Stimulated activated naive CD8-positive, alpha-beta T cell treated with anti-CD3 and anti-CD28 coated beads, Interleukin-15, Interleukin-2, amounts not matched to agents 100 ng/mL and 50 ng/mL, for 24 hours (primary cell): ENCODE measurements around the gene STARD10.
A peak's percentile ranks its signal among the peaks of the same experiment; 100 is the strongest.

ENCODE experiments used
- H3K27ac Mint-ChIP-seq: one replicate; pipeline ENCODE4 v1.8.0; 2021; ENCODE audit warnings: mild to moderate bottlenecking, mixed read lengths
- H3K27me3 Mint-ChIP-seq: one replicate; pipeline ENCODE4 v1.8.0; 2021; ENCODE audit warnings: mixed read lengths
- H3K36me3 Mint-ChIP-seq: one replicate; pipeline ENCODE4 v1.8.0; 2021; ENCODE audit warnings: low read depth, mixed read lengths
- H3K4me1 Mint-ChIP-seq: one replicate; pipeline ENCODE4 v1.8.0; 2021; ENCODE audit warnings: low read depth, mixed read lengths
- H3K4me3 Mint-ChIP-seq: one replicate; pipeline ENCODE4 v1.8.0; 2021; ENCODE audit warnings: mild to moderate bottlenecking, mixed read lengths
- H3K9me3 Mint-ChIP-seq: one replicate; pipeline ENCODE4 v1.8.0; 2021; ENCODE audit warnings: mixed read lengths

The STARD10 gene

DNA sequence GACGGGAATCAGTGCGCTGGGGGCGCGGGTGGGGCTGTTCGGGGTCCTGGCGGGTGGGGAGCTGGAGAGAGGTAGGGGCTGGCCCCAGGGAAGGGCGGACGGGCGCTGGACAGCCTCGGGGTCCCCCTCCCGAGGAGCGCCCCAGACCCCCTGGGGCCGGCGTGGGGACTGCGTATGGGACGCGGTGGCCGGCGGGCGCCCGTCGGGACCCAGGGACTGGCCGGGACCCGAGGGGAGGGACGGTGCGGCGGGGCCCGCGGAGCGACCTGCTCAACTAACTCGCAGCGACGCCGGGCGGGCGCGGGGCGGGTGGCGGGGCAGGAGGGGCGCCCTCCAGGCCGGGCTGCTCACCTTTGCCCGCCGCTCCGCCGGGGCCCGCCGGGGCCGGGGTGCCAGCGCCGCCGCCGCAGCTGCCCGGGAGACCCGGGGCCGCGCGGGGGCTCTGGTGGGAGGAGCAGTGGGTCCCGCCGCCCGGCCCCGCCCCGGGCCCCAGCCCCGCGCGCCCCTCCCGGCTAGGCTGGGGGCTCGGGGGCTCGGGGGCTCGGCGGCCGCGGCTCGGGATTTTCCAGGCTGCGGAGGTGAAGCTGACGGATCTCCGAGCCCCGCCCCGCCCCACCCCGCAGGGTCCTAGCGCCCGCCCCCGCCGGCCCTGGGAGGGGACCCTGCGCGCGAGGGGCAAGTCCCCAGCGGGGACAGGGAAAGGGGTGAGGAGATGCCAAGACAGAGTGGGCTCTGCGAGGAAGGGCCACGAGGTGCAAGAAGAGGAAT lies 12.3 kb downstream of the STARD10 start:
- no peaks in the 10 kb centered on the region for H3K36me3 Mint-ChIP-seq
- H3K4me3 Mint-ChIP-seq, result peak overlapping the region; percentile 60
- no peaks in the 10 kb centered on the region for H3K27me3 Mint-ChIP-seq
- no peaks in the 10 kb centered on the region for H3K9me3 Mint-ChIP-seq
- no peak overlapping the region for H3K27ac Mint-ChIP-seq
- peaks cover 19% of the 10 kb centered on the region for H3K4me1 Mint-ChIP-seq

DNA sequence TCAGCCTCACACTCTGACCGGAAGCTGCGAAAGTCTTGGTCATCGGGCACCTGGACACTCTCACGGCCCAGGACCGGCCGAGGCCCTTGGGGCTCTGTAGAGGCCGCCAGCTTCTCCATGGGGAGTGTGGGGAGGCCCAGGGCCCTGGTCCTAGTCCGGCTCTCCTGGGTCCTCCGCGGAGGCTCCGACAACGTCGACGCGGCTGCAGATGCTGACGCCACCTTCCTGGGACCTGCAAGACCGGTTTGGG lies 12.9 kb downstream of the STARD10 start:
- H3K27ac Mint-ChIP-seq, result no peak overlapping the region
- no peaks in the 10 kb centered on the region for H3K27me3 Mint-ChIP-seq
- H3K36me3 Mint-ChIP-seq, result no peaks in the 10 kb centered on the region
- H3K4me3 Mint-ChIP-seq, result peak overlapping the region; percentile 48
- H3K9me3 Mint-ChIP-seq, result no peaks in the 10 kb centered on the region
- H3K4me1 Mint-ChIP-seq, result peaks cover 18% of the 10 kb centered on the region

DNA sequence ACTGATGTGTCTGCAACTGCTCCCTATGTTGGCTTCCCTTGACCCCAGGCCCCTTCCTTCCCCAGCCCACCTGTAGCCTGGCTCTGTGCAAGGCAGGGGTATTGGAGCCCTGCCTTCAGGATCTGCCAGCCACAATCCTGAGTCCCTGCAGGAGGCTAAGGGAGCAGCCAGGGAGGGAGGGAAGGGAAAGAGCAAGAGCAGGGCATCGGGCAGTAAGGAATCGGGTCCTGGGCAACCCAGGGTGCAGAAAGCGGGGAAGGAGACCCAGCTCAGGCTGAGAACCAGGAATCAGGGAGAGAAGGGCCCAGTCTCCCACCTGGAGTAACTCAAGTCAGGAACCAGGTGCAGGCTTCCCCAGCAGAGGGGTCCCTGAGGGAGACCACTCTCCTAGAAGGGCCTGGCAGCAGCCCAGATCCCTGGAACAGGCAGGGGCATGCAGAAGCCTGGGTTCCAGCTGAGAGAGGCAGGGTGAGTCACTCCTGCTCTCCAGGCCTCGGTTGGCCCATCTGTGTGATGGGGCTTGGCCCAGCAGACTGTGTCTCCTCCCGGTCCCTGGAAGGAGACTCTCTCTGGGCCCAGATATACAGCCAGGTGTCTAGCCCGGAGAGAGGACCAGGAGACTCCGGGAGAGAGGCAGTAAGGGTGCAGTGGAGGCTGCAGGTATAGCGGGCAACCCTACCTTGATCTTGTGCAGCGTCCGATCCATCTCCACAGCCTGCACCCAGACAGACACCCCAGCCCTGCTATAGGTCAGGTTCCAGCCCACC lies 13.4 kb downstream of the STARD10 start:
- H3K9me3 Mint-ChIP-seq, result no peaks in the 10 kb centered on the region
- no peak overlapping the region for H3K27ac Mint-ChIP-seq
- H3K27me3 Mint-ChIP-seq, result no peaks in the 10 kb centered on the region
- H3K36me3 Mint-ChIP-seq, result no peaks in the 10 kb centered on the region
- peaks cover 18% of the 10 kb centered on the region for H3K4me1 Mint-ChIP-seq
- H3K4me3 Mint-ChIP-seq, result peak overlapping the region; percentile 48

DNA sequence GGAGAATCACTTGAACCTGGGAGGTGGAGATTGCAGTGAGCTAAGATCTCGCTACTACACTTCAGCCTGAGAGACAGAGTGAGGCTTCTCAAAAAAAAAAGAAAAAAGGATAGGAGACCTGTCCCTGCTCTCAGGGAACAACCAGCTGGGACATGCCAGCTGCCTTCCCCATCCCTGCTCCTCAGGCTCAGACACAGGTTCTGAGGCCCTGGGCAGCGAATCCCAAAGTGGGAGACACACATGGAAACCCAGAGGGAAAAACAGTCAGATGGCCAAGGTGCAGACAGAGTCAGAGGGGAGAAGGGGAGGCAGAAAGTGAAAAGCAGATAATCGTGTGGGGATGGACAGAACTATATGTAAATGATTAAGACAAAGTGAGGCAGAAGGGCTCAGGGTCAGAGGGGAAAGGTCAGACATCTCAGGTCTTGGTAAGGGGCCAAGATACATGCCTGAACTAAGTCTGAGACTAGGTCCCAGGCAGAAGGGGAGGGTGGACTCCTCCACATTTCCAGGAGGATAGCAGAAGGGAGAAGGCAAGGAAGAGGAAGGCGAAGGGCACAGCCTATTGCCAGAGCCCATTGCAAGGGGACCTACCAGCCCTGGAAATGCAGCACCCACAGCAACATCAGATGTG lies 14.2 kb downstream of the STARD10 start:
- Mint-ChIP-seq H3K4me3 (no peak overlapping the region), H3K9me3 (no peaks in the 10 kb centered on the region), H3K4me1 (peaks cover 18% of the 10 kb centered on the region), H3K36me3 (no peaks in the 10 kb centered on the region), H3K27ac (no peak overlapping the region), H3K27me3 (no peaks in the 10 kb centered on the region)

DNA sequence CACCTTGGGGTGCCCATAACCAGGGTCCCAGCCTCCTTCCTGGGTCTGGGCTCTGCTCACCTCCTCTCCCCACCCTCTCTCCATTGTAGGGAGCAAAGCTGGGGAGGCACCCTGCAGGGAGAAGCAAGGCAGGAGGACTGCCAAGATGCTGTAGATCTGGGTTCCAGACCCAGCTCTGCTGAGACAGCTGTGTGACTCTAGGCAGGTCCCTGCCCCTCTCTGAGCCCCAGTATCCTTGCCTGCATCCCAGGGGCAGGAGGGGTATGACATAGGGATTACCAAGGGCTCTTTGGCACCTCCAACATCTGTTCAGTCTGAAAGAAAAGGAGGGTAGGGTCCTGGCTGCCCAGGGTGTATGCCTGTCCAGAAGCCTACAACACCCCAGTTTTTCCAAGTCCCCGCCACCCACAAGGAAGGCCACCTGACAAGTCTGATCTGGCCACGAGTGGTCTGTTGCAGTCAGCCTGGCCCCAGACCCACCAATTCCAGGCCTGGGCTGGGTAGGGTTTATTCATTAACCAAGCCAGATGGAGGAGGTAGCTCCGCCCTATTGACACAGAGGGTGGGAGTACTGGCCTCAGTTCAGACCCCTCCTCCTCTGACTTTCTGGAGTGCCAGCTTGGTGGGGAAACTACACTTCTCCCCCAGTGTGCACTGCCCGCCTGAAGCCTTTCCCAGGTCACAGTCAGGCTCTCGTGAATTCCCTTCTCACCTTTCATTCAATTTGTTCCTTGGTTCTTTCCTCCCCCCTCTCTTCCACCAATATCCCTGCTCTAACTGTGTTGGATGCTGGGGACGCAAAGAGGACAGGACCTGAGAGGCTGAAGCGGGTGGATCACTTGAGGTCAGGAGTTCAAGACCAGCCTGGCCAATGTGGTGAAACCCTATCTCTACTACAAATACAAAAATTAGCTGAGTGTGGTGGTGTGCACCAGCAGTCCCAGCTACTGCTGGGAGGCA lies 15.0 kb downstream of the STARD10 start:
- peaks cover 18% of the 10 kb centered on the region for H3K4me1 Mint-ChIP-seq
- no peak overlapping the region for H3K27ac Mint-ChIP-seq
- H3K36me3 Mint-ChIP-seq, result no peaks in the 10 kb centered on the region
- no peaks in the 10 kb centered on the region for H3K9me3 Mint-ChIP-seq
- H3K27me3 Mint-ChIP-seq, result no peaks in the 10 kb centered on the region
- H3K4me3 Mint-ChIP-seq, result no peak overlapping the region

DNA sequence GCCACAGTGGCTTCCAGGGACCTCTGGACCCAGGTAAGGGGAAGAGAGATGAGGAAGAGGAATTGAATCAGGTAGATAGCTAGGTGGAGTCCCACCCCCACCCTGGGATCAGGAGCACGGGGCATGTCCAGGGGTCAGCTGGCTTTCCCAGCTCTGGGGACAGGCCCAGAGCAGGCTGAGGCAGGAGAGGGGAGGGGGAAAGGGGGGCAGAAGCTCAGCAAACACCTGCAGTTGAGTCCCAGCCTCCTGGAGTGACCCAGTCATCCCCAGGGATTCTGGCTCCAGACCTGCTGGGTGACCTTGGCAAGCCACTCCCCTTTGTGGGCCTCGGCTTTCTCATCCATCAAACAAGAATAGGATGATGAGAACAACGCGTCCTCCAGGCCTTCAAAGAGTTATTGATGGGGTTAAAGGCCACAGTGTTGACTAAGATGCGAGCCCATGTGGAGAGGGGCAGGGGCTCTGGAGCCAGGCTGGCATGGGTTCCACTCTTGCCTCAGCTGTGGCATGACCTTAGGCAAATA lies 16.0 kb downstream of the STARD10 start:
- Mint-ChIP-seq H3K4me1 (peaks cover 18% of the 10 kb centered on the region), H3K36me3 (no peaks in the 10 kb centered on the region), H3K9me3 (no peaks in the 10 kb centered on the region), H3K27ac (no peak overlapping the region), H3K4me3 (no peak overlapping the region), H3K27me3 (no peaks in the 10 kb centered on the region)

DNA sequence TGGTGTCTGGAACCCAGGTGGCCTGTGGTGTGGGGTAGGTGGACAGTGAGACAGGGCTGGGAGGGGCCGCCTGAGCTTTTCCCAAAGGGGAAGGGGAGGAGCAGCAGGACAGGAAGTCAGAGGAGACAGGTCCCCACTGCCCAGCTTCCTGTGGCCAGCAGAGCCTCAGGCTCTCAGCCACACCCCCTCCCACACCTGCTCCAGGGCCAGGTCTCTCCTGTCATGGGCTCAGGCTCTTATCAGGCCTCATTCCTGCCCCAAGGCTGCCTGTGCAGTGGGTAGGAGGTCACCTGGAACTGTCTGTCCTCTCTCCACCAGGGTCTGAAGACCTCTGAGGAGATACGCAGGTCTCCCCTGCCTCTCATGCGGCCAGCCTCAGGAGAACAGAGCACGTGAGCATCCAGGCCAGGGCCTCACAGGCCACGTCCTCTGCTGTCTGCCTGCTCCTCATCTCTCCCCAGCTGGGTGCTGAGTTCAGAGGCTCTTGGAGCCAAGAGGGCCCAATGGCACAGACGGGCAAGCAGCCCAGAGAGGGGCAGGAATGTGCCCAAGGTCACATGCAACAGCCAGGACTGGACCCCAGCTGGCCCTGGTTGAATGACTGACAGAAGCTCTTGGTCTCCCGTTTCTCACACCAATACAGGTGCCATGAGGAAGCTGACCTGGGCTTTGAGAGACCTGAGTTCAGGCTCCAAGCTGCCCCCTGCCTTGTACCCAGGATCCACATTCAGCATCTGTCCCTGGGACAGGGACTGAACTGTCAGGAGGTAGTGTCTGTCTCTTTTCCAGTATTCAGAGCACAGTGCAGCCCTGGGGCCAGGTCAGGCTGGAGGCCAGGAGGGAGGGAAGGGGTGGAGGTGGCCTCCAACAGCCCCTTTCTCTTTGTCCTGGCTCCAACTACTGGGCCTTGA lies 16.7 kb downstream of the STARD10 start:
- Mint-ChIP-seq H3K27me3 (no peaks in the 10 kb centered on the region), H3K36me3 (no peaks in the 10 kb centered on the region), H3K4me3 (no peak overlapping the region), H3K27ac (no peak overlapping the region), H3K4me1 (peaks cover 10% of the 10 kb centered on the region), H3K9me3 (no peaks in the 10 kb centered on the region)

DNA sequence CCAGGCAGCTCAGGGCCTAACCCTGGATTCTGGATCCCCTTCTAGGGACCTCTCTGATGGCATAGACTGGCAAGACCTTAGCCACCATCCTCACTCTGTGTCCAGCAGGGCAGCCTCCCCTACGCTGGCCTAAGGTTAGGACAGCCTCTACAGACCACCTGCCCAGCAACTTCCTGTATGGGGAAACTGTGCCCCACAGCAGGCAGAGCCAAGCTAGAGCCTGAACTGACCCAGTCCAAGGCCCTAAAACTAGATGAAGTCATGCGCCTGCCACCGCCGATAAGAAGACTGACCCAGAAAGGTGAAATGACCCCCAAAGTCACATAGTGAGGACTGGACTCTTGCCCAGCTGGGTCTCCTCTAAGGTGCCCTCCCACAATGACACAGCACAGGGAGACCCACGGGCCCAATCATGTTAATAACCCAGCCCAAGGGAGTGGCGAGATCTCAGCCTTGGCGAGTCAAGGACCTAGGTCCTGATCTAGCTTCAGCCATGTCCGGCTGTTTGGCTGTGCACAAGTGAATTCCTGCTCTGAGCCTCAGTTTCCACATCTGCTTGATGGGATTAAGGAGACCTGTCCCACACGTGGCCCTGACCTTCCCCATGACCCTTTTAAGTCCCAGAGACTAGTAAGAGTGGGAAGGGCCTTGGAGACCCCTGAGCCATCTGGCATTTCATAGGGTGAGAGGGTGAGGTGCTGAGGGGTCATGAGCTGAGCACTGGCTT lies 17.6 kb downstream of the STARD10 start:
- peaks cover 7% of the 10 kb centered on the region for H3K4me1 Mint-ChIP-seq
- H3K9me3 Mint-ChIP-seq, result no peaks in the 10 kb centered on the region
- H3K27me3 Mint-ChIP-seq, result no peaks in the 10 kb centered on the region
- no peak overlapping the region for H3K27ac Mint-ChIP-seq
- no peaks in the 10 kb centered on the region for H3K36me3 Mint-ChIP-seq
- H3K4me3 Mint-ChIP-seq, result no peak overlapping the region

DNA sequence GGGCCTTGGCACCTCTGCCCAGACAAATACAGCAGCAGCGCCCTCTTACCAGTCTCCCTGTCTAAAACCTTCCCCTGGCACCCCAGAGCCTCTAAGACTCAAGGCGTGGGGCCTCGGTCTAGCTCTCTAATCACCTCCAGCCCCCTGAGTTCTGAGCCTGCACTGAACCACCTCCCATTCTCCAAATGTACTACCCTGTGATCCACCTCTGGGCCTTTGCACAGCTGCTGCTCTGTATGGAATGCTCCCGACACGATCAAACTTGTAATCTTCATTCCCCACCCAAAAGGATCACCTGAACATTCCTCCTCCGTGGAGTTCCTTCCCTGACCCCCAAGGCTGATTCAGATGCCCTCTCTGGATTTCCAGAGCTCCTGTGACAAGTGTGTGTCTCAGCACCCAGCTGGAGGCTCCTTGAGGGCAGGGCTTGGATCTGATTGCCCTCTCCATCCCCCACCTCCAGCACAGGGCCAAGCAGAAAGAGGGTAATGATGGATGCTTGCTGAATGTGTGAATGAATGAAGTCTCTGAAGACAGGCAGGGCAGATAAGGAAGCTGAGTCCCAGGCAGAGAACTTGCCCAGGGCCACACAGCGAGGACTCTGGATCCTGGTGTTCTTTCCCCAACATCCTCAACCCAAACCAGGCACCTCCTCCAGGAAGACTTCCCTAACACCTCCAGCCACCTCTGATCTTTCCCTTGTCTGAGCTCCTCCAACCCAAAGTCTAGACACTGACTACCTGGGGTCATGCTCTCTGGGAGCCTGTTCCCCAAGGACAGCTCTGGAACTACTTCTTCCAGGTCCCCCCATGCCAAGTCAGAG lies 18.3 kb downstream of the STARD10 start:
- no peaks in the 10 kb centered on the region for H3K9me3 Mint-ChIP-seq
- H3K36me3 Mint-ChIP-seq, result no peaks in the 10 kb centered on the region
- no peak overlapping the region for H3K27ac Mint-ChIP-seq
- H3K27me3 Mint-ChIP-seq, result no peaks in the 10 kb centered on the region
- H3K4me3 Mint-ChIP-seq, result no peak overlapping the region
- H3K4me1 Mint-ChIP-seq, result peaks cover 7% of the 10 kb centered on the region

DNA sequence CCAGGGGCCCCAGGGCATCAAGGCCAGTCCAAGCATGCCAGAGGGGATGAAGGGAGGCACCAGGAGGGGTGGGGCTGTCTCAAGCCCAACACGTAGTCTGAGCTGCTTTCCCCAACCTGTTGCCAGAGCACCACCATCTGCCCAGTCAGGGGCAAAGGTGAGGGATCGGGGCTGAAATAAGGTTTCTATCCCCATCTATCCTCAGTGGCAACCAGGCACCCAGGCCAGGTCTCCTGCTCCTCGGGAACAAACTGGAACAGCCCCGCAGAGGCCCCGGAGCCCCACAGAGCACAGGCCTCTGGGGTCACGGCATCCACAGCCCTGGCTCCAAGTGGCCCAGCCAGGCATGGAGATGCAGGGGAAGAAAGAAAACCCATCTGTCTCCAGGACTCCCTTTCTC lies 19.3 kb downstream of the STARD10 start:
- Mint-ChIP-seq H3K27me3 (no peaks in the 10 kb centered on the region), H3K4me1 (peaks cover 3% of the 10 kb centered on the region), H3K36me3 (no peaks in the 10 kb centered on the region), H3K27ac (no peak overlapping the region), H3K9me3 (no peaks in the 10 kb centered on the region), H3K4me3 (no peak overlapping the region)

DNA sequence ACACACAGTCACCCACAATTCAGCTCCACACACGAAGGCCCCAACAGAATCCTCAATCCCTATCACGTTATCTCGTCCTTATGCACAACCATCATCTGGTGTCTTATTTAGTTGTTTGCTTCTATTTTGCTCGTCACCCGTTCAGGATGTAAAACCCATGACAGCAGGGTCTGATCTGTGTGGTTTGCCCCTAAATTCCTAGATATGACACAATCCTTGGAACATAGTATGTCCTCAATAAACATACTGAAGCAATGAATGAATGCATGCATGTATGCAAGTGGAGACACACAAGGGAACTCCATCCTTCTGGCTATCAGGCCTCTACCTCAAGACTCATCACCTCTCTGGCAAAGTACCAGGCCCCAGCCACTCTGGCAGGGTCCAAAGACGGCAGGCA lies 20.2 kb downstream of the STARD10 start:
- H3K27ac Mint-ChIP-seq, result no peak overlapping the region
- no peaks in the 10 kb centered on the region for H3K9me3 Mint-ChIP-seq
- H3K27me3 Mint-ChIP-seq, result no peaks in the 10 kb centered on the region
- no peaks in the 10 kb centered on the region for H3K4me1 Mint-ChIP-seq
- H3K36me3 Mint-ChIP-seq, result no peaks in the 10 kb centered on the region
- H3K4me3 Mint-ChIP-seq, result no peak overlapping the region

DNA sequence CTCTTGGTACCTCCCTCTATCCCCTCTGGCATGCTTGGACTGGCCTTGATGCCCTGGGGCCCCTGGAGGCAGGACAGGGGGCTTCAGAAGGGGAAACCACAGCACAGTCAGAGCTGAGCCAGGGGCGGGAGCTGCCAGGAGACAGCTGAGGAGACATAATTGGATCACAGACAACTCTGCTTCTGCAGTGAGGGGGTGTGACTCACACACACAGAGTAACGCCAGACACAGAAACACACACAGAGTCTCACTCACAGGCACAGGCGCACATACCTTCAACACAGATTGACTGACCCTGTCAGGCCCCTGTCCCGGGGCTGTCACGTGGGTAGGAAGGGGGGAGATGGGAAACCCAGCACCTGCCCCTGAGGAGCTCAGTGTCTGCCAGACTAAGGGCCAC lies 20.6 kb downstream of the STARD10 start:
- Mint-ChIP-seq H3K4me1 (no peaks in the 10 kb centered on the region), H3K9me3 (no peaks in the 10 kb centered on the region), H3K36me3 (no peaks in the 10 kb centered on the region), H3K27me3 (no peaks in the 10 kb centered on the region), H3K27ac (no peak overlapping the region), H3K4me3 (no peak overlapping the region)

DNA sequence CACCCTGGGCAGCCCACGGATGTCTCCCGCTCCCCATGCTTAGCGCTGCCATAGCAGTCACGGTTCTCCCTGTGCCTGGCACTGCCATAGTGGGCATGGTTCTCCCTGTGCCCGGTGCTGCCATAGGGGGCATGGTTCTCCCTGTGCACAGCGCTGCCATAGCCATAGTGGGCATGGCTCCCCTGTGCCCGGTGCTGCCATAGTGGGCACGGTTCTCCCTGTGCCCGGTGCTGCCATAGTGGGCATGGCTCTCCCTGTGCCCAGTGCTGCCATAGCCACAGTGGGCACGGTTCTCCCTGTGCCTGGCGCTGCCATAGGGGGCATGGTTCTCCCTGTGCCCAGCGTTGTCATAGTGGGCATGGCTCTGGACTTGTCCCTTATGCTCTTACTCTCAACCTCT lies 21.8 kb downstream of the STARD10 start:
- Mint-ChIP-seq H3K4me1 (no peaks in the 10 kb centered on the region), H3K36me3 (no peaks in the 10 kb centered on the region), H3K4me3 (no peak overlapping the region), H3K9me3 (no peaks in the 10 kb centered on the region), H3K27ac (no peak overlapping the region), H3K27me3 (no peaks in the 10 kb centered on the region)
